B cell (primary cell): ENCODE measurements around the gene PSTPIP1.

ENCODE experiments used
- EZH2 ChIP-seq: IDR thresholded peaks from 2 replicates; pipeline ENCODE4 v1.6.1; 2012; ENCODE audit warnings: borderline replicate concordance, low read depth, mild to moderate bottlenecking, moderate library complexity, low read length; ENCODE audit not compliant: insufficient read depth, poor library complexity, severe bottlenecking
- TF ChIP-seq, protein P1 (sequence below): fragments of 200-600 bp; IDR thresholded peaks from one replicate; pipeline ENCODE4 v1.8.0; 2022; ENCODE audit warnings: antibody characterized with exemption, mild to moderate bottlenecking

DNA sequence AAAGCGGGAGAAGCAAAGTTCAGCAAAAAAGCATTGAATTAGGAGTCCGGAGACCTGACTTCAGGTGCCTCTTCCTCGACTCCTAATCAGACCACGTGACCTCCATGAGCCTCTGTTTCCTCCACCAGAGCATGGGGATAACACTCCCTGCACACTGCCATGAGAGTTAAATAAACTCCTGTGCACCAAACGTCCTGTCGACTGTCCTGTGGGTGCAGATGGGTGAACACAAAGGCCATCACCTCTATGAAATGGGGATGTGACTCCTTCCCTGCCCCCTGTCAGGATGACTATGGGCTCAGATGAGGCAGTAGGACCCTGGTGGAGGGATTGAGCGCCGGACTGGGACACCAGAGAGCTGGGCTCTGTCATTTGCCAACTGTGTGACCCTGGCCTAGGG lies 89.5 kb downstream of the PSTPIP1 start:
- TF ChIP-seq, protein P1, sequence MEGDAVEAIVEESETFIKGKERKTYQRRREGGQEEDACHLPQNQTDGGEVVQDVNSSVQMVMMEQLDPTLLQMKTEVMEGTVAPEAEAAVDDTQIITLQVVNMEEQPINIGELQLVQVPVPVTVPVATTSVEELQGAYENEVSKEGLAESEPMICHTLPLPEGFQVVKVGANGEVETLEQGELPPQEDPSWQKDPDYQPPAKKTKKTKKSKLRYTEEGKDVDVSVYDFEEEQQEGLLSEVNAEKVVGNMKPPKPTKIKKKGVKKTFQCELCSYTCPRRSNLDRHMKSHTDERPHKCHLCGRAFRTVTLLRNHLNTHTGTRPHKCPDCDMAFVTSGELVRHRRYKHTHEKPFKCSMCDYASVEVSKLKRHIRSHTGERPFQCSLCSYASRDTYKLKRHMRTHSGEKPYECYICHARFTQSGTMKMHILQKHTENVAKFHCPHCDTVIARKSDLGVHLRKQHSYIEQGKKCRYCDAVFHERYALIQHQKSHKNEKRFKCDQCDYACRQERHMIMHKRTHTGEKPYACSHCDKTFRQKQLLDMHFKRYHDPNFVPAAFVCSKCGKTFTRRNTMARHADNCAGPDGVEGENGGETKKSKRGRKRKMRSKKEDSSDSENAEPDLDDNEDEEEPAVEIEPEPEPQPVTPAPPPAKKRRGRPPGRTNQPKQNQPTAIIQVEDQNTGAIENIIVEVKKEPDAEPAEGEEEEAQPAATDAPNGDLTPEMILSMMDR: no peak
- TF ChIP-seq EZH2: no peak
